GM21529 (cell line): Measurements from ENCODE around the gene LMBR1.
A peak's percentile ranks its signal among the peaks of the same experiment; 100 is the strongest.
"Not testable (repeated sequence)": the region's sequence is repeated elsewhere in the genome, so short reads cannot be mapped to it uniquely, and the experiment has no call there.

Experiments used
- ATAC-seq: cut with Tn5 transposase; IDR thresholded peaks from one replicate; pipeline ENCODE4 v1.9.1; 2021; ENCODE audit not compliant: unreplicated experiment

Gene LMBR1

DNA sequence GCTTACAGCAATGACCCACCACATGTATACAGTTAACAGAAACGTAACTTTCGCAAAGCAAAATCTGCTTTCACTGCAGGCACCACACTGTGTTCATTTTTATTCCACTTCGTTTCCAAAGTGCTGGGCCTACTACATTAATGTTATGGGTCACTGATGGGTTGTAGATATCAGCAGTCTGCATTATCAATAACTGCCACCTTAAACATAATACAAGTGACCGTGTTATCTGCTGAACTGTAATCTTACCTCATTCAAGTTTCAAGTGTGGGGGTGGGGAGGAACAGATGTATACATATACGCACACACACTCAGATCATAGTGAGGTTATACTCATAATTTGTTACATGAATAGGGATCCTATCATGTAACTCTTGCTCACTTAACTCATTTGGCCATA, 231.3 kb downstream of the LMBR1 start:
- ATAC-seq, result no peak

DNA sequence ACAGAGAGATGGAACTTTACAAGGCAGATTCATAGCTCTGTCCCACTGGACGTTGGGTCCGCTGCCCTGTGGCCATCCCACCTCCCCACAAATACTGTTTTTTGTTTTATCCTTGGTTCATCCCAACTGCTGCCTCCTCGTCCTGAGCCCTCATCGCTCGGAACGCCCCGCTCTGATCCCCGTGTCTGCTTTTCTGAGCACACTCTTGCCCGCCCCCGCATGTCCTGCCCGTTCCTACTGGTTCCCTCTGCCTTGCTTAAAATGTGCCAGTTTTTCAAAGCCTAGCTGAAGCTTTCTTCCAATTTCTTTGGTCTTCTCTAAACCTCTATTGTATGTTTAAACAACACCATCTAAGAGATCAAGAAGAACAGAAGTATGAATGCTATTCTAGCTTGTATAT, 233.0 kb downstream of the LMBR1 start:
- no peak for ATAC-seq

DNA sequence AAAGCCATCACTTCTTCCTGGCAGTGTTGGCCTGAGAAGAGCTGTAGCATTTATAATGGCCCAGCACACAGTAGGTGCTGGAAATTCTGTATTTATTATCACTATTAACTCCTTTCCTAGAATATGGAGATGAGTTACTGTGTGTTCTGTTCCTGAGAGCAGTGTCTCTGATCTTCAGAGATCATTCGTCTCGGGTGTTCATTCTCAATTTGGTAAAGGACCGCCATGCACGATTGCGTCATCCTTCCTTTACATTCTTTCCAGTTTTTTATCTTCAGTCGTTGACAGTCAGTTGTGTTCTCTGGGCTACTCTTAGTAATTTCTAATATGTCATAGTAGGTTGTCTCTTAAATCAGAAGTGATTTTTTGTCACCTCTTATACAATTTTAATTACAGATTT, 233.8 kb downstream of the LMBR1 start:
- no peak for ATAC-seq

DNA sequence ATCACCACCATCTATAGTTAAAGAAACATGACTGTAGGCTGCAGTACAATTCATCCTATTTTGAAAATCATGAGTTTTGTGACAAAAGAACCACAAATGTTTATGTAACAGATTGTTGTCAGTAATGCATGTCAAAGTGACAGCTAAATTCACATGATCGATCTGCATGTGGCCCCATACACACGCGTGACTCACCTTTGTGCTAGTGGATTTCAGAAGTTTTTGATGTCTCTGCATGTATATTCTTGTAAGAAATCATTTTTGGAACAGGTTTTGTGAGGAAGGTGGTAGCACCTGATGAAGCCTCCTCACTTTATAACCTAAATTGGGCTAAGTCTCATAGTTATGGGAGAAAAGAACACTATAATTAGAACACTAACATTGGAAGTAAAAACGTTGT, 235.3 kb downstream of the LMBR1 start:
- no peak for ATAC-seq

DNA sequence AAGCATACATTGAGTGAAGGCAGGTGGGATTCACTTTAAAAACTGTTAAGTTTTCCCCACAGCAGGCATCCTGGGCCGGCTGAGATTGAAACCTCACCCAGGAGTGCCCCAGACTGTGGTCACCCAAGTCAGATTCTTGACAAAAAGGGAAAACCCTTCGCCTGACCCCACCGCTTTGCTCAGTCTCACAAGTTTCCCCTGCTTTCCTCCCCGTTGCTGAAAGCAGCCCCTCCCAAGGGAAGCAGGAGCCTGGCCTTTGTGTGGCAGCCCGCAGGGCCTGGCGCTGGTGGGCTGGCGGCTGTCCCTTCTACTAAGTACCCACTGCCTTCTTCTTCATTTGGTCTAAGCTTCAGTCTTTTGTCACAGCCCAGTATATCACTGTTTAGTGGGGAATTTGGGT, 236.4 kb downstream of the LMBR1 start:
- ATAC-seq, result peak; percentile 79

DNA sequence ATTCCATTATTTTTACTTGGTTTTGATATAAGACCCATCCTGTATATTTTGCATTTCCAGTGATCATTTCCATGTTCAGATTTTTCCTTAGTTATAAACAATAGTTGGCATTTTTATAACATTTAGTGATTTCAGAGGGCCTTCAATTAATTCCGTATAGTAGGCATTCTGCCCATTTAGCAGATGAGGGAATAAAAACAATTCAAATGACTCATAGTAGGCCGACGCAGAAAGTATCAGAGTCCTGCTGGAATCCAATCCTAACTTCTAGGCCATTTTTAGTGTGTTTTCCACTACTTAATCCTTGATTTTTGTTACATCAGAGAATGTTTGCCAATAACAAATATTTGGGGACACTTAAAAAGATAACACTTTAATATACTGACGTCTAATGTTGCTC, 237.0 kb downstream of the LMBR1 start:
- no peak for ATAC-seq

DNA sequence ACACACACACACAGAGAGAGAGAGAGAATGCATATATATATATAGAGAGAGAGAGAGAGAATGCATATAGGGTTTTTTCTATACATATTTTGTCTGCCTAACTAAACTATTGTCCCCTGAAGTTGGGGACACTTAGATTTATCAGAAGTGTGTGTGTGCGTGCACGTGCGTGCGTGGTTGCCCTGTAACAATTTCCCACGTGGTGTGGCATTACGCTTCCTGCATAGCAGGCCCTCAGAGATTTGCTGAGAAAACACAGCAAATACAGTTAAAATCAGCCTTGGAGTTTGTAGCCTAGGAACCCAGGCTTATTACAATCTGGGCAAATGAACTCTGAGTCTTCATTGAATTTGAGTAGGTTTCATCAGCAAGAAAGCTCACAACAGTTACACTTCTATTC, 237.7 kb downstream of the LMBR1 start:
- no peak for ATAC-seq

DNA sequence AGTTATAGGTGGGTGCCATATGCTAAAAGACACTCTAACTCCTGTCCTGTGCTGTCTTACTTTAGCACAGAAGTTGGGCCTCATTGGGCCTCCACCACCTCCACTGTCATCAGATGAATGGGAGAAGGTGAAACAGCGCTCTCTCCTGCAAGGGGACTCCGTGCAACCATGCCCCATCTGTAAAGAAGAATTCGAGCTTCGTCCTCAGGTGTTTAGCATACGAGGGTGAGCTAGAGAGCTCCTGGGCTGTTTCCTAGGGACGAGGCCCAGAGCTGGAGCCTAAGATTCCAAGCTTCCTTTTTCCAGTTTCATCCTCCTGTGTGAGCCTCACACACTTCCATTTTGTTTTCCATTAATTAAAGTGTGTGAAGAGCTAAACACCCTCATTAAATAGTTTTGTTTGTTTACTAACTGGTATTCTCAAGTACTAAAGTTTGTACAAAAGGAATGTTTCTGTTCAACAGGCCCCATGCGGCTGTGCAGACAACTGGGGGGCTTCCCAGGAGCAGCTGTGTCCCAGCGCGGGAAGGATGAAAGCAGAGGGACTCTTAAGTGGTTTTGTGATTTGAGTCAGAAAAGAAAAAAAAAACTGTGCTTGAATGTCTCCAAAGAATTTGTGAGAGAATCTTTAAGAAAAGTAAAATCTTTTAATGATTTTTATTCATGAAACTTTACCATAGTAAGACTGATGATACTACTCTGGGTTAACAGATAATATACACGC, 238.3 kb downstream of the LMBR1 start:
- ATAC-seq, result no peak

DNA sequence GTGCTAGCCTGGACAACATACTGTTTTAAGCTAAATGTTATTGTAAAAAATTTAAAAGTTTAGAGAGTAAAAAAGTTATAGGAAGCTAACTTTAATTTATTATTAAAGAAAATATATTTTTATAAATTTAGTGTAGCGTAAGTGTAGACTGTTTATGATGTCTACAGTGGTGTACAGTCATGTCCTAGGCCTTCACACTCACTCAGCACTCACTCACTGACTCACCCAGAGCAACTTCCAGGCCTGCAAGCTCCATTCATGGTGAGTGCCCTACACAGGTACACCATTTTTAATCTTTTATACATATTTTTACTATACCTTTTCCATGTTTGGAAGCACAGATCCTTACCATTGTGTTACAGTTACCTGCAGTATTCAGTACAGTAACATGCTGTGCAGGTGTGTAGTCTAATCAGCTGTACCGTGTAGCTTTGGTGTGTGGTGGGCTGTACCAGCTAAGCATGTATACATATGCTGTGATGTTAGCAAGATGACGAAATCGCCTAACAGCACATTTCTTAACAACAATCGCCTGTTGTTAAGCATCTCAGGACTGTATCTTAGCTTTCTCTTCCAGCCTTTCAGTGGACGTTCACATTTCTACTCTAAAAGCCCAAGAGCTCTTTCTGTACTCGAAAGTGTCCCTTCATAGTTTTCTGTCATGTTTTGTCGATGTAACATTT, 240.0 kb downstream of the LMBR1 start:
- ATAC-seq, result no peak

DNA sequence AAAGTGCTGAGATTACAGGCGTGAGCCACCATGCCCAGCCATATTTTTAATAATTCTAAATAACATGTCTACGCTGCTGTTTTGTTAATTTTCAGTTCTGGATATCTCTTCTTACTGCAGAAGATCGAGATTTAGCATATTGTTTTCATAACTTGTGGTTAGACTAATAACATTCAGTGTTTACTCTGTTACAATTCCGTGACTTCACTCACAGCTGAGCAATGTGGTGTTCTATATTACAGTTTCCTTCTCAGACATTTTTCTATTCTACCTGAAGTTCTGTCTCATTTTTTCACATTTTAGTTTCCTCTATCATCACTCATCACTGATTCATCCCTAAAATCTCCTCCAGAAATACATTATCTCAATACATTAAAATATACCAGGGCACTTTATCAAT, 241.5 kb downstream of the LMBR1 start:
- ATAC-seq, result no peak

DNA sequence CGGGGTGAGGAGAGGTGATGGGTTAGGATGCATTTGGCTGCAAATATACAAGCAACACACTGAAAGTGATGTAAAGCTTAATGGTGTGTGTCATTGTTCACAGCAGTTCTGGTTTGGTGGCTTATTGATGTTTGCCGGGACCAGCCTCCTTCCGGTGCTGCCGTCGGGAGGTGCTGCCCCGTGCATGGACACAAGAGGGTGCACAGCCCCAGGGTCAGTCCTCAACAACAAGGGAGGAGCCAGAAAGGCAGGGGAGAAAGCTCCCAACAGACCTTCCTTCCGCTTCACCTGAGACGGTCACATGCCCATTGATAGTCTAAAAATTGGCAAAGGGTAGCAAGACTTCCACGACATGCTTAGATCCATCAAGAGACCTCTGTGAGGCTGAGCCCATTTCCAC, 242.9 kb downstream of the LMBR1 start:
- no peak for ATAC-seq

DNA sequence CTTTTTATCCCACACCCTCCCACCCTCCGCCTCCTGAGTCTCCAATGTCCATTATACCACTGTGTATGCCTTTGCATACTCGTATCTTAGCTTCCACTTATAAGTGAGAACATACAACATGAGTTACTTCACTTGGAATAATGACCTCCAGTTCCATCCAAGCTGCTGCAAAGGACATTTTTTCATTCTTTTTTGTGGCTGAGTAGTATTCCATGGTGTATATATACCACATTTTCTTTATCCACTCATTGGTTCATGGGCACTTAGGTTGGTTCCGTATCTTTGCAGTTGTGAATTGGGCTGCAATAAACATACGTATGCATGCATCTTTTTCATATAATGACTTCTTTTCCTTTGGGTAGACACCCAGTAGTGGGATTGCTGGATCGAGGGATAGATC, 245.7 kb downstream of the LMBR1 start:
- ATAC-seq, result not testable (repeated sequence)

DNA sequence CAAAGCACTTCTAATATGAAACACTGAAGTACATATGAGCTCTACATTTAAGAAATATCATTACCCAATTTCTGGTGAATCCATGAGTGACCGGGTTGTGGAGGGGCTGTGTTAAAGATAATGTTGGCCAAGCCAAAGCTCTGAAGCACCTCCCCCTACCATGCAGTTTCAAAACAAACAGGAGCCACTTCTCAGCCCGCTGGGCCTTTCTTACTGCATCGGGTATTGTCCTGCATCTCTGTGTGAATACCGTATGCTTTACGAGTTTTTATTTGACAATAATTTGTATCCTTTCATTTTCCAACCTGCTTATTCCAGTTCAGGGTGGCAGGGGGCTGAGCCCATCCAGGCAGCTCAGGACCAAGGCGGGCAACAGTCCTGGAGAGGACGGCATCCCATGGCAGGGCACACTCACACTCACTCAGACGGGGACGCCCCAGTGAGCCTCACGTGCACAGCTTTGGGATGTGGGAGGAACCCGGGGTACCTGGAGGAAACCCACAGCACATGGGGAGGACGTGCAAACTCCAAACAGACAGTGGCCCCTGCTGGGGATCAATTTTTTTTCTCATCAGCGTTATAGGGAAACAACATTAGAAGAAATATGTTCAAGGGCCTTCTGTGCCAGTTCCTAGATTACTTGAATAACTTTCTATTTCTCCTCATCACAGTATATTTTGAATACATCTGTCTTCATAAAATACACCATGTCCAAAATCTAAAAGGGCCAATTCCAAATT, 250.5 kb downstream of the LMBR1 start:
- no peak for ATAC-seq

DNA sequence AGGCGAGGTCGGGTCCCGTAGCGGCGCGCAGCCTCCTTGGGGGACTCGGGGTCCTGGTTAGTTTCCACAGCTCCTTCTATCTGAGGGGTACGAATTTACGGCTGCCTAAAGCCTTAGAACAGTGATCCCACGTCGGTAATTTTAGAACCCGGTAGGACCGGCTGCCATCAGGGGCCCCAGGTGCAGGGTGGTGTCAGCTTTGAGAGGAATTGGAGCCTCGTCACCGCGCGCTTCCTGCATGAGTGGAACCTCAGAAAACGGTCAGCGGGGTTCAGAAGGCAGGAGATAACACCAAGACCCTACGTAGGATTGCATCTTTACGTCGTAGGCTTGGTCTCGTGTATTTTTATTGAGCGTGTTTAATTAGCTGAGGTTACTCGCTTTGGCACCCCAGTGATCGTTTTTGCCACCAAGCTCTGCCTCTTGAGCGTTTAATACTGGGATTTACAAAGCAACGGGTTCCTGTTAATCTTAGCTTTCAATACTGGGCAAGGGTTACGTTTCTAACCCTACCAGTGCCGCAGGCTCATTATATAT, 252.0 kb downstream of the LMBR1 start:
- ATAC-seq, result peak; percentile 57

DNA sequence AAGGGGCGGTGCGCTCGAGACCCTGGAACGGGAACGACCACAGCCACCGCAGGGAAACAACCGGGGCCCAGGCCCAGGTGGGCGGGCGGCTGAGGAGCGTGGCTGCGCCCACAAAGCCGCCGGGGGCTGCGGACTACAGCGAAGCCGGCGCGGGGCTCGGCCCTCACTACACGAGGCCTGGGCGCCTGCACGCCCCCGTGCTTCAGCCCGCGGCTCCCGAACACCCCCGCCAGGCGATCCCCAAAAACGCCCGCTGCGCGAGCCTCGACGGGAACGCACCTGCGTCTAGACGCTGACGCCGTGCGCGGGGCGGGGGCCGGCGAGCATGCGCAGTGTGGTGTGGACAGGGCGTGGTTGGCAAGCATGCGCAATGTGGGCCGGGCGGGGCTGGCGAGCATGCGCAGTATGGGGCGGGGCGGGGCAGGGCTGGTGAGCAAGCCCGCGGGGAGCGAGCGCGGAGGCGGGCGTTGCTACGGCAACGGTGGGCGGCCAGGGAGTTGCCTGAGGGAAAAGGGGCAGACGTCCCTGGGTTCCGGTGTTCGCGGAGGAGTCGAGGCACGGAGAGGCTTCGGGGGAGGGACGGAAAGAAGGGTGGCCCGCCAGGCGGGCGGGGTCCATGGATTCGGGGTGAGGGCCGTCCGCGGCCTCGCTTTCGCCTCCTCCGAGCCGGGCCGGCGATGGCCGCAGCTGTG, 252.6 kb downstream of the LMBR1 start, which contains the start of gene RNF32:
TSS of gene RNF32 (plus strand) at position 518 of the 692 bp plus-strand sequence. CDS start 3,104 bp downstream, outside the sequence.
- peak; percentile 76 for ATAC-seq

DNA sequence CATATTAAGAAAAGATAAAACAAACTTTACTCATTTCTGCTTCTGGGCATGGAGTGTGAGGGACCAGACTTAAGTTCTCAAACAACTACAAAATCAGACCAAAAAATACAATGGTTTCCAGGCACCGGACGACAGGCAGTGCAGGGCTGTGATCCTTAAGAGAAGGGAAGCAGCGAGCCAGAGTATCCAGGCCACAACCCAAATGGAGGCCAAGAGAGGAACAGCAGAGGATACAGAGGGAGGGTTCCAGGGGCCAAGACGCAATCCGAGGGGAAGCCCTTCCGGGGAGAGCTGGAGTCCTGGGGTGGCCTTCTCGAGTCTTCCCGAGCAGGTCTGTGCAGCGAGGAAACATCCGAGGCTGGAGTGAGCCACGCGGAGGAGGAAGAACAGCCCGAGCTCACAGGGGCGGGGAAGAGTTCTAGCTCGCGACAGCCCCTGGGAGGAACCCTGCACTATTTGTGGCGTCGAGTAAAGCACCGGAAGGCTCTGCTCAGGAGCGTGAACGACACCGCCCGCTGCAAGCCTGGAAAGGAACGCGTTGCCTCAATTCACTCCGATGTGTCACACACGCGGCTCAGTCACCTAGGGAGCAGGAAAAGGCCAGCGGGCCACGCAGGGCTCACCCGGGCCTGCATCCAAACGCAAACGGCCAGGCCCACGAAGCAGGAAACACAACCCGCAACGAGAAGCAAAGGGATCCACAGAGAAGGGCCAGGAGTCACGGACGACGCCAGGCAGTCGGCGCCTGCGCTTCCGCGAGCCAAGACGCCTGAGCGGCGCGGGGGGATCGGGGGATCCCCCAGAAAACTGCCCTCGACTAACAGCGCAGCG, 253.3 kb downstream of the LMBR1 start:
- no peak for ATAC-seq

DNA sequence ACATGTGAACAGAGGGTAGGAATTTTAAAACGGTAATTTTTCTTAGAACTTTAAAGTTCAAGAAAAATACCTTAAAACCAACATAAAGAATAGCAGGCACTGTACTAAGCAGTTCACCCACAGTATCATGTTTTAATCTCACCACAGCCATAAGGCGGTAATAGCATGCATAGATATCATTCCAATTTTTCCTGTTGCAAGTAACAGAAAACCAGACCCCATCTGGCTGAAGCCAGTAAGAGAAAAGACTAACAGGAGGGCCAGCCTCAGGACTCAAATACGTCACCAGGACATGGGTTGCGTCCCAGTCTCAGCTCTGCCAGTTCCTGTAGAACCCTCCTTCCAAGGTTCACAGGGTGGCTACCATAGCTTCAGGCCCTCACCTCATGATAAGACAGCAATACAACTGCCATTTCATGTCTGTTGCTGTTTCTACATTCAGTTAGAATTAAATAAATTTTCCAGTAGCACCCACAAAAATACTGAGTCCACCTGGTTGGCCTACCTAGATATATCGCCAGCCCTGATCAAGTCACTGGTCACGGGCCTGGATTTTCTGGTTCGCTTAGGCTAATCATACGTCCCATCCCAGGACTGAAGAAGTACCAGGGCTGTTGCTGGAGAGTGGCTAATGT, 254.4 kb downstream of the LMBR1 start:
- ATAC-seq, result no peak

DNA sequence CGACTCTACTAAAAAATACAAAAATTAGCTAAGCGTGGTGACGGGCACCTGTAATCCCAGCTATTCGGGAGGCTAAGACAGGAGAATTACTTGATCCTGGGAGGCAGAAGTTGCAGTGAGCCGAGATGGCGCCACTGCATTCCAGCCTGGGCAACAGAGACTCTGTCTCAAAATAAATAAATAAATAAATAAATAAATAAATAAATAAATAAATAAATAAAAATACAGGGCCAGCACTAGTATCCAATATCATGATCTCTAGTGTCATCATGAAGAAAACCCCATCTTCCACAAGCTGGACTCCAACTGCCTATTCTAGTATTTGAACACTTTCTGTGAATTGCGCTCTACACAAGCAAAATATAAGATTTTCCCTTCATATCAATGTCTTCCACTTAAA, 255.9 kb downstream of the LMBR1 start:
- ATAC-seq, result not testable (repeated sequence)

DNA sequence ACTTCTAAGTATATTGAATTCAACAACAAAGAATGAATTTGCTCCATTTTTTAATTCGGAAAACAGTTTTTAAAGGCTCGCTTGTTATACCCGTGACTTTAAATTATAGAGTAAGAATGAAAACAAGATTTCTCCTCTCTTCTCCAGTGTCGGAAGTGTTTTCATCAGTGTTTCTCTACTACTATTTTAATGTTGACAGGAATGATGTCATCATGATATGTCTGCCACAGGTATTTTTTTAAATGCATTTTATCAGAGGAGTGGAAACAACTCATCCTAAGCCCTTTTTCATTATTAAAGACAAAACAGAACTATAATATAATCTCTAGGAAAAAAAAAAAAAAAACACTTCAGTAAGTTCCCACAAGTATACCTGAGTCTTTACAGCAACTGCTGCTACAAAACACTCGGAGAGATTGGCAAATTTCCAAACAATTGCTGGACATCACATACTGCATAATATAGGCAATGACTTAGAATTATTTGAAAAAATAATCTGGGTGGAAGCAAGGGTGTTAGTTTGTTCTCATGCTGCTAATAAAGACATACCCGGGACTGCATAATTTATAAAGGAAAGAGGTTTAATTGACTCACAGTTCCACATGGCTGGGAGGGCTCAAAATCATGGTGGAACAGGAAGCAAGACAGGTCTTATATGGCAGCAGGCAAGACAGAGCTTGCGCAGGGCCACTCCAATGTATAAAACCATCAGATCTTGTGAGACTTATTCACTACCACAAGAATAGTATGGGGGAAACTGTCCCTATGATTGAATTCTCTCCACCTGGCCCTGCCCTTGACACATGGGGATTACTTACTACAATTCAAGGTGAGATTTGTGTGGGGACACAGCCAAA, 257.2 kb downstream of the LMBR1 start:
- ATAC-seq, result no peak
